HepG2 (cell line): Measurements from ENCODE around the gene CLDN7. TPM values are rescaled to one million over a fixed set of nuclear protein-coding genes. Genes with fewer than 3 reads are reported as not detected.

Source experiments
- ARNTL ChIP-seq: sonication (generic); formaldehyde crosslinking; IDR thresholded peaks from 2 replicates; pipeline ENCODE4 v1.4.0; 2020; ENCODE audit warnings: mild to moderate bottlenecking, missing genetic modification reagents
- CBX5 ChIP-seq: sonication (generic); formaldehyde crosslinking; IDR thresholded peaks from 2 replicates; pipeline ENCODE4 v1.4.0; 2020; ENCODE audit warnings: missing genetic modification reagents, borderline replicate concordance
- CSRNP1 ChIP-seq: sonication (generic); formaldehyde crosslinking; IDR thresholded peaks from 2 replicates; pipeline ENCODE4 v1.8.1; 2023; ENCODE audit warnings: mild to moderate bottlenecking, missing genetic modification reagents
- DMTF1 ChIP-seq: sonication (generic); formaldehyde crosslinking; IDR thresholded peaks from 2 replicates; pipeline ENCODE4 v1.4.0; 2020; ENCODE audit warnings: mild to moderate bottlenecking, missing genetic modification reagents
- E2F2 ChIP-seq: sonication (generic); formaldehyde crosslinking; IDR thresholded peaks from 2 replicates; pipeline ENCODE4 v1.4.0; 2020; ENCODE audit warnings: missing genetic modification reagents, borderline replicate concordance
- ELF1 ChIP-seq: sonication (generic); formaldehyde crosslinking; IDR thresholded peaks from 2 replicates; pipeline ENCODE4 v1.4.0; 2020; ENCODE audit warnings: missing genetic modification reagents
- HNF4G ChIP-seq, 2 experiments: sonication (generic) in 1 of 2; formaldehyde crosslinking in 1 of 2; IDR thresholded peaks; 2 replicates each; pipeline versions ENCODE4 v1.4.0 to v1.6.1; 2011 to 2020; ENCODE audit warnings: borderline replicate concordance in 2 of 2, low read depth in 2 of 2, mild to moderate bottlenecking in 2 of 2, low read length in 1 of 2, missing genetic modification reagents in 1 of 2, moderate library complexity in 1 of 2
- JUND ChIP-seq: sonication (generic); formaldehyde crosslinking; IDR thresholded peaks from 2 replicates; pipeline ENCODE4 v1.8.0; 2022; ENCODE audit warnings: mild to moderate bottlenecking, missing genetic modification reagents
- KLF13 ChIP-seq: sonication (generic); formaldehyde crosslinking; IDR thresholded peaks from 2 replicates; pipeline ENCODE4 v1.4.0; 2020; ENCODE audit warnings: mild to moderate bottlenecking, missing genetic modification reagents
- MIER3 ChIP-seq: IDR thresholded peaks from 2 replicates; pipeline ENCODE4 v1.6.1; 2016; ENCODE audit warnings: missing compliant biosample characterization, borderline replicate concordance
- NCOA2 ChIP-seq: sonication (generic); formaldehyde crosslinking; IDR thresholded peaks from 2 replicates; pipeline ENCODE4 v1.8.0; 2022; ENCODE audit warnings: inconsistent platforms
- POGZ ChIP-seq: sonication (generic); formaldehyde crosslinking; IDR thresholded peaks from 2 replicates; pipeline ENCODE4 v1.4.0; 2020; ENCODE audit warnings: mild to moderate bottlenecking, missing genetic modification reagents
- SMYD3 ChIP-seq: sonication (generic); formaldehyde crosslinking; IDR thresholded peaks from 2 replicates; pipeline ENCODE4 v1.8.1; 2023; ENCODE audit warnings: mild to moderate bottlenecking, missing genetic modification reagents
- SP2 ChIP-seq: sonication (generic); formaldehyde crosslinking; IDR thresholded peaks from 2 replicates; pipeline ENCODE4 v1.5.1; 2020; ENCODE audit warnings: mild to moderate bottlenecking, missing genetic modification reagents
- TP53 ChIP-seq: sonication (generic); formaldehyde crosslinking; conservative IDR thresholded peaks from 2 replicates; pipeline ENCODE4 v1.4.0; 2020; ENCODE audit warnings: missing genetic modification reagents
- ZBTB33 ChIP-seq: sonication (generic); formaldehyde crosslinking; IDR thresholded peaks from 2 replicates; pipeline ENCODE4 v1.4.0; 2020; ENCODE audit warnings: missing genetic modification reagents
- ZNF501 ChIP-seq: sonication (generic); formaldehyde crosslinking; IDR thresholded peaks from 2 replicates; pipeline ENCODE4 v1.5.1; 2020; ENCODE audit warnings: mild to moderate bottlenecking, moderate library complexity, missing genetic modification reagents
- ZNF563 ChIP-seq: sonication (generic); formaldehyde crosslinking; IDR thresholded peaks from 2 replicates; pipeline ENCODE4 v1.8.0; 2022; ENCODE audit warnings: mild to moderate bottlenecking, moderate library complexity, missing genetic modification reagents
- ZNF598 ChIP-seq: sonication (generic); formaldehyde crosslinking; IDR thresholded peaks from 2 replicates; pipeline ENCODE4 v1.5.1; 2020; ENCODE audit warnings: mild to moderate bottlenecking, missing genetic modification reagents, borderline replicate concordance
- ZNF674 ChIP-seq: sonication (generic); formaldehyde crosslinking; IDR thresholded peaks from 2 replicates; pipeline ENCODE4 v1.5.0; 2020; ENCODE audit warnings: low read depth, mild to moderate bottlenecking, missing genetic modification reagents
- ZNF777 ChIP-seq: sonication (generic); formaldehyde crosslinking; IDR thresholded peaks from 2 replicates; pipeline ENCODE4 v1.4.0; 2020; ENCODE audit warnings: missing genetic modification reagents
- polyA plus RNA-seq, 8 experiments: library from polyadenylated mRNA; depleted of rRNA in 3 of 8; stranded (reverse) in 7 of 8; unstranded in 1 of 8; fragments of >200 nt; fragmentation: Illumina TruSeq in 4 of 8; extraction: Trizol in 4 of 8; gene quantifications; 2 replicates each; pipeline versions ENCODE4 v1.2.1 to v1.2.3, GENCODE V29; 2011 to 2016; ENCODE audit warnings: low read depth in 4 of 8, missing spikeins in 1 of 8, mixed read lengths in 1 of 8; ENCODE audit not compliant: insufficient read depth in 1 of 8
- total RNA-seq, 5 experiments: library from RNA; depleted of rRNA; stranded (reverse); fragments of >200 nt; fragmentation: Illumina TruSeq; extraction: Trizol; gene quantifications; 2 replicates each; pipeline ENCODE4 v1.2.3, GENCODE V29; 2016; ENCODE audit warnings: low read depth in 1 of 5
- TF ChIP-seq, protein P1 (sequence below): sonication (generic); formaldehyde crosslinking; IDR thresholded peaks from 2 replicates; pipeline ENCODE4 v1.4.0; 2020; ENCODE audit warnings: missing genetic modification reagents

CLDN7 gene
- total and polyA plus RNA-seq, 2 of the 13 experiments (the other 11 are each of a cell fraction or from before 2014, with no cell fraction given), result not detected

GRCh38 chr17:7219229-7219811, 43.0 kb downstream of the CLDN7 start (continued):
- TF ChIP-seq ZNF563 (CRISPR knock-in tag) (no peak), TP53 (CRISPR knock-in tag) (no peak), ZNF777 (CRISPR knock-in tag) (no peak), JUND (CRISPR knock-in tag) (no peak), CSRNP1 (CRISPR knock-in tag) (no peak), CBX5 (CRISPR knock-in tag) (no peak), E2F2 (CRISPR knock-in tag) (no peak), ZBTB33 (CRISPR knock-in tag) (no peak), DMTF1 (no peak), ZNF598 (no peak), ARNTL (CRISPR knock-in tag) (no peak), KLF13 (CRISPR knock-in tag) (no peak), ZNF674 (CRISPR knock-in tag) (no peak), ZNF501 (CRISPR knock-in tag) (0 out of 2 replicates have a peak, but pooled peaks have one; percentile 17), MIER3 (CRISPR knock-in tag) (no peak), SMYD3 (no peak), SP2 (CRISPR knock-in tag) (no peak), NCOA2 (CRISPR knock-in tag) (no peak), POGZ (CRISPR knock-in tag) (no peak), ELF1 (no peak), HNF4G (IDR thresholded peaks at IDR 0.05; ENCODE audit: borderline replicate concordance, low read depth, low read length) (no peak), HNF4G (CRISPR knock-in tag; IDR thresholded peaks at IDR 0.05; ENCODE audit: borderline replicate concordance, low read depth) (no peak)
- TF ChIP-seq, protein P1, sequence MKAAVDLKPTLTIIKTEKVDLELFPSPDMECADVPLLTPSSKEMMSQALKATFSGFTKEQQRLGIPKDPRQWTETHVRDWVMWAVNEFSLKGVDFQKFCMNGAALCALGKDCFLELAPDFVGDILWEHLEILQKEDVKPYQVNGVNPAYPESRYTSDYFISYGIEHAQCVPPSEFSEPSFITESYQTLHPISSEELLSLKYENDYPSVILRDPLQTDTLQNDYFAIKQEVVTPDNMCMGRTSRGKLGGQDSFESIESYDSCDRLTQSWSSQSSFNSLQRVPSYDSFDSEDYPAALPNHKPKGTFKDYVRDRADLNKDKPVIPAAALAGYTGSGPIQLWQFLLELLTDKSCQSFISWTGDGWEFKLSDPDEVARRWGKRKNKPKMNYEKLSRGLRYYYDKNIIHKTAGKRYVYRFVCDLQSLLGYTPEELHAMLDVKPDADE (CRISPR knock-in tag), result peak; percentile 45; the same call in 1 of the 2 replicates
